Measurements from ENCODE around the gene STK32C.
"Not testable (repeated sequence)": the region's sequence is repeated elsewhere in the genome, so short reads cannot be mapped to it uniquely, and the experiment has no call there.

- TF ChIP-seq, protein P1, sequence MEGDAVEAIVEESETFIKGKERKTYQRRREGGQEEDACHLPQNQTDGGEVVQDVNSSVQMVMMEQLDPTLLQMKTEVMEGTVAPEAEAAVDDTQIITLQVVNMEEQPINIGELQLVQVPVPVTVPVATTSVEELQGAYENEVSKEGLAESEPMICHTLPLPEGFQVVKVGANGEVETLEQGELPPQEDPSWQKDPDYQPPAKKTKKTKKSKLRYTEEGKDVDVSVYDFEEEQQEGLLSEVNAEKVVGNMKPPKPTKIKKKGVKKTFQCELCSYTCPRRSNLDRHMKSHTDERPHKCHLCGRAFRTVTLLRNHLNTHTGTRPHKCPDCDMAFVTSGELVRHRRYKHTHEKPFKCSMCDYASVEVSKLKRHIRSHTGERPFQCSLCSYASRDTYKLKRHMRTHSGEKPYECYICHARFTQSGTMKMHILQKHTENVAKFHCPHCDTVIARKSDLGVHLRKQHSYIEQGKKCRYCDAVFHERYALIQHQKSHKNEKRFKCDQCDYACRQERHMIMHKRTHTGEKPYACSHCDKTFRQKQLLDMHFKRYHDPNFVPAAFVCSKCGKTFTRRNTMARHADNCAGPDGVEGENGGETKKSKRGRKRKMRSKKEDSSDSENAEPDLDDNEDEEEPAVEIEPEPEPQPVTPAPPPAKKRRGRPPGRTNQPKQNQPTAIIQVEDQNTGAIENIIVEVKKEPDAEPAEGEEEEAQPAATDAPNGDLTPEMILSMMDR (IDR thresholded peaks at IDR 0.05) = not testable (repeated sequence)
- TF ChIP-seq POLR2AphosphoS5 (IDR thresholded peaks at IDR 0.05) = not testable (repeated sequence)
These were observed 86.8 kb downstream of the STK32C start for GRCh38 chr10:132220996-132221395.

All from esophagus muscularis mucosa (tissue), 3 donors.